OCI-LY7 (cell line): Measurements from ENCODE around the gene PNPLA1. TPM values are rescaled to one million over a fixed set of nuclear protein-coding genes. Genes with fewer than 3 reads are reported as not detected.

Experiments
- BruUV-seq: library from RNA; stranded (reverse); fragments of 400-500 nt; replicated peaks from 2 replicates; lab custom pipeline; 2021; lab: Mats Ljungman, UMichigan
- CTCF ChIA-PET: fragments of 300-600 bp; sonication (Branson Sonifier 250); formaldehyde crosslinking; loops from one replicate; lab custom pipeline; 2022; ENCODE audit warnings: antibody characterized with exemption; ENCODE audit not compliant: unreplicated experiment; lab: Charles Lee
- POLR2A ChIA-PET: fragments of 300-600 bp; sonication (Branson Sonifier 250); formaldehyde crosslinking; loops from one replicate; lab custom pipeline; 2022; ENCODE audit warnings: antibody characterized with exemption; lab: Charles Lee
- DNase-seq: peaks from one replicate; pipeline ENCODE4 v3.0.0-alpha.2; 2015; ENCODE audit warnings: low spot score
- H2AFZ ChIP-seq: fragments of 200-600 bp; sonication (generic), shearing (Covaris generic); 2 replicates; pipeline ENCODE4 v1.6.1; 2014; ENCODE audit warnings: mild to moderate bottlenecking, antibody characterized with exemption, low read length, moderate library complexity
- H3K27ac ChIP-seq: fragments of 200-600 bp; sonication (generic); 2 replicates; pipeline ENCODE4 v1.5.1; 2014; ENCODE audit warnings: mixed run types, low read depth, mild to moderate bottlenecking, moderate library complexity, low read length, inconsistent platforms; ENCODE audit not compliant: poor library complexity, severe bottlenecking
- H3K36me3 ChIP-seq: fragments of 200-600 bp; sonication (generic); 2 replicates; pipeline ENCODE4 v1.6.1; 2014; ENCODE audit warnings: mild to moderate bottlenecking, antibody characterized with exemption, low read length, moderate library complexity, mixed read lengths; ENCODE audit not compliant: insufficient read depth
- H3K4me1 ChIP-seq: fragments of 200-600 bp; sonication (generic); 2 replicates; pipeline ENCODE4 v1.5.1; 2014; ENCODE audit warnings: mild to moderate bottlenecking, low read length; ENCODE audit not compliant: insufficient read depth, poor library complexity, severe bottlenecking
- H3K4me2 ChIP-seq: fragments of 200-600 bp; sonication (generic); 2 replicates; pipeline ENCODE4 v1.6.1; 2014; ENCODE audit warnings: mild to moderate bottlenecking, low read length
- H3K4me3 ChIP-seq: fragments of 200-600 bp; sonication (generic); 2 replicates; pipeline ENCODE4 v1.5.1; 2014; ENCODE audit warnings: mild to moderate bottlenecking, low read depth, low read length; ENCODE audit not compliant: poor library complexity, severe bottlenecking
- H3K79me2 ChIP-seq: fragments of 200-600 bp; sonication (generic); 2 replicates; pipeline ENCODE4 v1.6.1; 2016; ENCODE audit warnings: low read depth, mild to moderate bottlenecking, low read length, moderate library complexity, mixed read lengths; ENCODE audit not compliant: insufficient read depth
- H3K9me2 ChIP-seq: fragments of 200-600 bp; sonication (generic); 2 replicates; pipeline ENCODE4 v1.6.1; 2016; ENCODE audit warnings: mild to moderate bottlenecking, low read length, mixed read lengths; ENCODE audit not compliant: insufficient read depth
- H3K9me3 ChIP-seq: fragments of 200-600 bp; sonication (generic); 2 replicates; pipeline ENCODE4 v1.6.1; 2014; ENCODE audit warnings: mild to moderate bottlenecking, mixed run types, low read length, mixed read lengths
- H4K20me1 ChIP-seq: fragments of 200-600 bp; sonication (generic); 2 replicates; pipeline ENCODE4 v1.6.1; 2014; ENCODE audit warnings: mild to moderate bottlenecking, antibody characterized with exemption, low read length, moderate library complexity, mixed read lengths; ENCODE audit not compliant: insufficient read depth
- EZH2phosphoT487 ChIP-seq: fragments of 200-600 bp; sonication (generic); IDR thresholded peaks from 2 replicates; pipeline ENCODE4 v1.6.1; 2018; ENCODE audit warnings: low read depth, borderline replicate concordance, mild to moderate bottlenecking, mixed run types, antibody characterized with exemption, low read length, moderate library complexity, mixed read lengths
- intact Hi-C: fragments of 100-400 bp; cut with micrococcal nuclease; formaldehyde crosslinking; loops from one replicate; pipeline ENCODE4 v1.10.0; 2022; ENCODE audit not compliant: unreplicated experiment
- total RNA-seq, 2 experiments: library from RNA; depleted of rRNA in 1 of 2; stranded (reverse); fragments of >200 nt in 1 of 2; shearing (Covaris generic) in 1 of 2; gene quantifications; 2 replicates each; pipeline ENCODE4 v1.2.3, GENCODE V29; 2014 to 2022
- TF ChIP-seq, protein P1 (sequence below): fragments of 200-600 bp; sonication (generic); conservative IDR thresholded peaks from 2 replicates; pipeline ENCODE4 v1.5.1; 2014; ENCODE audit warnings: mild to moderate bottlenecking, antibody characterized with exemption, low read length, moderate library complexity, mixed read lengths

Gene PNPLA1
- total RNA-seq, 2 experiments from 2014 or later, result not detected

DNA sequence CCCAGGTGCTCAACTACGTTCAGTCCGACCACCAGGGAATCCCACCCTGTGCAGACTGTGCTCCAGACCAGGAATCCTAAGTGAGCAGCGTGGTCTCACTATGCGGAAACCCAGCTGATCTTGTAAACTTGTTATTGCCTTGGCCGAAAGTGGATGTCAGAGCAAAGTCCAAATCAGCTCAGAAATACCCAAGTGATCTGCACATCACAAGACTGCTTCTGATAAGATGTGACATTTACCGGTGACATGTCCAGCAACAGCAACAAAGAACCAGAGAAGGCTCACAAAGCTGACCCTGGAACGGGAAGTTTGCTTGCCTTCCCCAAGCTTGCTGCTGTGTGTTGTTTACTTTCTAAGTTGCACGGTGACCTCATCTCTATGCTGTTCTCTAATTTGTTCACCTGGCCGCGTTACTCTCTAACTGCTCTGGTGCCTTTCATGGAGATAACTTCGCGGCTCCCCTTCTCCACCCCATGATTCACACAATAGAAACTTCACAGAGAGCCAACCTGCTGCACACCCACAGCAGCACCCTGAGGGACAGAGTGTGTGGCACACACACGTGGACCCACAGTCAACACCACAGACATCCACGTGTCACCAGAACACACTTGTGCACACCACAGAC, 65.1 kb downstream of the PNPLA1 start:
- BruUV-seq, result no TSS peak
- Histone ChIP-seq H3K9me2 (no peaks in the 10 kb centered on the region), H2AFZ (no peak overlapping the region), H3K27ac (no peak overlapping the region), H3K79me2 (no peaks in the 10 kb centered on the region), H4K20me1 (no peaks in the 10 kb centered on the region), H3K4me2 (no peak overlapping the region), H3K36me3 (no peaks in the 10 kb centered on the region), H3K4me3 (no peak overlapping the region), H3K4me1 (no peaks in the 10 kb centered on the region), H3K9me3 (no peaks in the 10 kb centered on the region)
- POLR2A ChIA-PET, result no interaction called here
- intact Hi-C loops, result no loop called here
- CTCF ChIA-PET, result no interaction called here
- DNase-seq, result no peak
- TF ChIP-seq, protein P1, sequence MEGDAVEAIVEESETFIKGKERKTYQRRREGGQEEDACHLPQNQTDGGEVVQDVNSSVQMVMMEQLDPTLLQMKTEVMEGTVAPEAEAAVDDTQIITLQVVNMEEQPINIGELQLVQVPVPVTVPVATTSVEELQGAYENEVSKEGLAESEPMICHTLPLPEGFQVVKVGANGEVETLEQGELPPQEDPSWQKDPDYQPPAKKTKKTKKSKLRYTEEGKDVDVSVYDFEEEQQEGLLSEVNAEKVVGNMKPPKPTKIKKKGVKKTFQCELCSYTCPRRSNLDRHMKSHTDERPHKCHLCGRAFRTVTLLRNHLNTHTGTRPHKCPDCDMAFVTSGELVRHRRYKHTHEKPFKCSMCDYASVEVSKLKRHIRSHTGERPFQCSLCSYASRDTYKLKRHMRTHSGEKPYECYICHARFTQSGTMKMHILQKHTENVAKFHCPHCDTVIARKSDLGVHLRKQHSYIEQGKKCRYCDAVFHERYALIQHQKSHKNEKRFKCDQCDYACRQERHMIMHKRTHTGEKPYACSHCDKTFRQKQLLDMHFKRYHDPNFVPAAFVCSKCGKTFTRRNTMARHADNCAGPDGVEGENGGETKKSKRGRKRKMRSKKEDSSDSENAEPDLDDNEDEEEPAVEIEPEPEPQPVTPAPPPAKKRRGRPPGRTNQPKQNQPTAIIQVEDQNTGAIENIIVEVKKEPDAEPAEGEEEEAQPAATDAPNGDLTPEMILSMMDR, result no peak
- TF ChIP-seq EZH2phosphoT487, result no peak

DNA sequence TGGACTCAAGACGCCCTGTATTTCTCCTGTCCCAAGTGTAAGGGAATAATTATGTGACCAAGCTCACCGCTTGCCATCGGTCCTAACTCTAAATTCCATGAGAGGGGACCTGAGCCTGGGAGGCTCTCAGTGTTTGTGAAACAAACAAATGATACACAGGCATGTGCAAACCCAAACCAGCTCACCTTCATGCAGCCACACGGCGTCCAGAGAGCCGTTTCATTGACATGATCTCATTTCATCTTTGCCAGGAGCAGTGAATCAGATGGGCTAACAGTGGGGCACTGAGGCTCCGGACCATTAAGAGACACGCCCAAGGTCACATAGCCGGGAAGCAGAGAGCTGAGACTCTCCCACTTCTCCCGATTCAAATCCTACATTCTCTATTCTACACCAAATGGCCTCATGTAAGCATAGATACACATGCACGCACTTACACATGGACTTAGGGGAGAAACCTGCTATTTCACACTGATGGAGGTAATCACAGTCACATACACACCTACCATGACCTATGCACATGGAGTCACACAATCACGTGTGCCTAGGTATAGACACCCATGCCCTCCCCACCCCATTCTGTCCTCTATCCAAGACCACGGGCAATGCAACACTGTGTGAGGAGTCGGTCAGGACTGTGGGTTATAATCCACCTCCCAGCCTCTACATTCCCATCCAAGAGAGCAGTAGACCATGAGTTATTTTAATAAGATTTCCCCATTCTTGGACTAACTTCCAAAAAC, 65.8 kb downstream of the PNPLA1 start:
- H3K4me3 ChIP-seq, result no peak overlapping the region
- H3K79me2 ChIP-seq, result no peaks in the 10 kb centered on the region
- no peaks in the 10 kb centered on the region for H4K20me1 ChIP-seq
- no peak overlapping the region for H2AFZ ChIP-seq
- H3K36me3 ChIP-seq, result no peaks in the 10 kb centered on the region
- ChIA-PET CTCF (no interaction called here), POLR2A (interaction anchor here (0.6 kb wide), 1 partner anchor 82 kb away, joined by 3 read pairs; no protein-coding TSS in a partner anchor)
- H3K4me1 ChIP-seq, result no peaks in the 10 kb centered on the region
- no peak overlapping the region for H3K4me2 ChIP-seq
- no peak overlapping the region for H3K27ac ChIP-seq
- no peaks in the 10 kb centered on the region for H3K9me2 ChIP-seq
- TF ChIP-seq EZH2phosphoT487, result no peak
- TF ChIP-seq, protein P1, result no peak
- no peaks in the 10 kb centered on the region for H3K9me3 ChIP-seq
- intact Hi-C loops, result no loop called here
- BruUV-seq, result no TSS peak
- DNase-seq, result no peak

DNA sequence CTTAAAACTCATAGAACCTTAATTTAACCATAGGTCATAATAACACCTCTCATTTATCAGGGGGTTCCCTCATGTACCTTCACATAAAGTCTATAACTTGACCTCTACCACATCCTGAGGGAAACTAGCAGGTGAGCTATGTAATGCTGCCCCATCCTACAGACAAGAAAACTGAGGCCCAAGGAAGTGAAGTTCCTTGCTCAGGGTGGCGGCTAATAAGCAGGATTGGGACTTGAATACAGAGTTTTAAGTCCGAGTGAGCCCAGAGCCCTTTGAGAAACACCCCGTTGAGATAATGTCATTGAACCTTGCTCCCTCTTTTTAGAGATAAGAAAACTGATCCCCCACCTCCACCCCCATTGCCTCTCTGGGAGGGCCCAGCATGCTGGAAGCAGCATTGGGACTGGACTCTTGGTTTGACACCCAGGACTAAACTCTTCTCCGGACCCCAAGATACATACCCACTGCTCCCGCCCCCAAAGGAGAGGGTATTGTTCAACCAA, 66.4 kb downstream of the PNPLA1 start:
- Histone ChIP-seq H3K4me3 (no peak overlapping the region), H3K9me2 (no peaks in the 10 kb centered on the region), H3K27ac (no peak overlapping the region), H3K4me2 (no peak overlapping the region), H2AFZ (no peak overlapping the region), H3K79me2 (no peaks in the 10 kb centered on the region), H3K36me3 (no peaks in the 10 kb centered on the region), H3K4me1 (no peaks in the 10 kb centered on the region), H4K20me1 (no peaks in the 10 kb centered on the region), H3K9me3 (no peaks in the 10 kb centered on the region)
- intact Hi-C loops, result no loop called here
- ChIA-PET CTCF (no interaction called here), POLR2A (interaction anchor here (0.6 kb wide), 2 partner anchors 31 to 81 kb away, joined by 3 to 5 read pairs; no protein-coding TSS in a partner anchor)
- TF ChIP-seq, protein P1, result no peak
- no peak for TF ChIP-seq EZH2phosphoT487
- DNase-seq, result no peak
- no TSS peak for BruUV-seq
